CMK (cell line): ENCODE results near the gene GNB5.
"Not testable (repeated sequence)": the region's sequence is repeated elsewhere in the genome, so short reads cannot be mapped to it uniquely, and the experiment has no call there.

ENCODE experiments used
- DNase-seq: peaks from one replicate; pipeline ENCODE4 v3.0.0-alpha.2; 2010; ENCODE audit warnings: low read depth

GNB5 gene

GRCh38 chr15:52165494-52166131 lies 25.6 kb downstream of the GNB5 start:
- not testable (repeated sequence) for DNase-seq

GRCh38 chr15:52164631-52165265 lies 26.4 kb downstream of the GNB5 start:
- no peak for DNase-seq

GRCh38 chr15:52163321-52164190 lies 27.6 kb downstream of the GNB5 start:
- no peak for DNase-seq

DNA sequence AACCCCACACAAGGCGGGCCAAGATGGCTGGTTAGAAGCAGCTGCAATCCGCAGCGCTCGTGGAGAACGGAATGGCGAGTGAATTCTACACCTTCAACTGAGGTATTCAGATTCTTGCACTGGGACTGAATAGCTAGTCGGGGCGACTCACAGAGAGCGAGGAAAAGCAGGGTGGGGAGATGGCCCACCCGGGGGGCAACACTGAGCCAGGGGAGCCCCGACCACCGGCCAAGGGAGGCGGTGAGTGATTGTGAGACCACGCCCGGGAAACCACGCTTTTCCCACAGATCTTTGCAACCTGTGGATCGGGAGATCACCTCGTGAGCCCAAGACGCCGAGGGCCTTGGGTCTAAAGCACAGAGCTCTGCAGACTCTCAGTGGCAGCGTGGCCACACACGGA lies 28.3 kb downstream of the GNB5 start:
- no peak for DNase-seq

- no peak for DNase-seq
Observed at GRCh38 chr15:52162260-52162659, 28.9 kb downstream of the GNB5 start.

DNA sequence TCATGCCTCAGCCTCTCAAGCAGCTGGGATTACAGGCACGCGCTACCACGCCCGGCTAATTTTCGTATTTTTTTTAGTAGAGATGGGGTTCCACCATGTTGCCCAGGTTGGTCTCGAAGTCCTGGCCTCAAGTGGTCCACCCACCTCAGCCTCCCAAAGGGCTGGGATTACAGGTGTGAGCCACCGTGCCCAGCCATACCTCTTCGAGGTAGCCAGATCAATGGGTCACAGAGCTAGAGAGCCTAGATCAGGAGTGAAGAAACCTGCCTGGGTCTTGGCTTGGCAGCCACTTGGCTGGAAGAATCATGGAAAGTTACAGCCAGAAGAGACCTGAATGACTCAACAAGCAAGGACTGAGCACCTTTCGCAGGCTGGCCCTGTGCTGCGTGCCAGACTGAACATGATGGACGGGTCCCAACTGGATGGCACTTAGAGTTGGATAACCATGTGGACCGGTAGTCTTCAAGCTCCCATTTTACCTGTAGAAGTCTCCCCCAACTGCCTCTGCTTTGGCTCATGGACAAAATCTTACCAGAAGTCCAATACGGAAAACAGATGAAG lies 29.7 kb downstream of the GNB5 start:
- no peak for DNase-seq

GRCh38 chr15:52159645-52160044 lies 31.5 kb downstream of the GNB5 start:
- DNase-seq = no peak

DNA sequence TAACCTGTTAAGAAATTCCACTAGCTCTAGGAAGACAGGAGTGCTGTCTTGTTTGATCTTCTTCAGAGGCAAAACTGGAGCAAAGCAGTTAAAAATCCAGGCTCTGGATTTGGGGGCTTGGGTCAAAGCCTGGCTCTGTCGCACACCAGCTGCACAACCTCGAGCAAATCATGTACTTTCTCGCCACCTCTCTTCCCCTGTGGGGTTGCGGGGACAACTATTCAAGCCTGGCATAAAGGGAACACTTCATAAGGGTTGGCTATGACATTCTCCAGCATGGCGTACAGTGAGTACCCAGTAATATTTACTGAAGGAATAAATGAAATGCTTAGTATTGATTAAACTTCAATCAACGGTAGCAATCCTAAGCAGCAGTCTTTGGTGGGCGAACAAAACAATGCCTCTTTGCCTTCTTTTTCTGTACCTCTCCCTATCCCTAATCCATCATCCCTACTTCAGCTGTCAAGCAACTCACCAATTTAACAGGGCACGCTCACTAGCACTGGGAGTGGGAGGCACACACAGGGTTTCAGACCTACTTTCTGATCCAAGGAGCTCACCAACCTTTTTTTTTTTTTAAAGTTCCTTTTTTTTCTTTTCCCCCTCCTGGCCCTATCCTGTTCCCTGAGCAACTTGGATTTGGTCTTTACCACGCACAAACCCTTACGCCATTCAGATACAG lies 33.0 kb downstream of the GNB5 start:
- no peak for DNase-seq

DNA sequence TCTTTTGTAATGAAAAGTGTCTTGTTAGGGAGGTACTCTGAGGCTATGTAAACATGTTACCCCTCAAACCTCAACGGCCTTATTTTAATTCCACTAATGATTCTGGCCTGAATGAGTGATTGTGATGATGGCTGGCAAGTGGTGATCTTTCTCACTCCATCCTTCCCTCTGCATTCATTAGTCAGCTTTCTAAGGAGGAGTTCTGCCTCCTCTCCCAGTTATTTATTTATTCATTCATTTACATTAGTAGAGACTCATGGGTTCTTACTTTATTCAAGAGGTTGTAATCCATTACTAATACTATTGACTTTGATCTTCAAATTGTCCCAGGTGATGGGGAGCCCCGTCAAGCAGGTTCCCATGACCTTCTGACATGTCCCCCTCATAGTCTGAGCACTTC lies 35.3 kb downstream of the GNB5 start:
- DNase-seq = no peak

- no peak for DNase-seq
Observed at GRCh38 chr15:52154896-52155865, 36.0 kb downstream of the GNB5 start.

- DNase-seq = no peak
Observed at GRCh38 chr15:52153900-52154895, 37.0 kb downstream of the GNB5 start.

DNA sequence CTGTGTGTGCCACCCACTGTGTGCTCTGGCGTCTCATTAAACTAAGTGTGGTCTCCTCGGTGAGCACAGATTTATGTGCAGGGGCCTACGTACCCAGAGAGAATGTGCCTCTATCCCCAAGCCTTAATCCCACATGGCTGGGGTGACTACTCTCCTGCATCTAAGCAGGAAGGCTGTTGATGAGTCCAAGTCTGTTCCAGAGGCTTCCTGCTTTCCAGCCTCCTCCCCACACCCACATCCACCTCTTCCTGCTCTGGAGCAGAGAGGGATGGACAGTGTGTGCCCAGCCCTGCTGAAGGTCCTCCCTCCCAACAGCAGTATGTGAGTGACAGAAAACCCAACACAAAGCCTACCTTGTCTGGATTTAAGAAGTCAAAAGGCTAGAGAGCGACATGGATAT lies 39.8 kb downstream of the GNB5 start:
- DNase-seq = no peak

DNA sequence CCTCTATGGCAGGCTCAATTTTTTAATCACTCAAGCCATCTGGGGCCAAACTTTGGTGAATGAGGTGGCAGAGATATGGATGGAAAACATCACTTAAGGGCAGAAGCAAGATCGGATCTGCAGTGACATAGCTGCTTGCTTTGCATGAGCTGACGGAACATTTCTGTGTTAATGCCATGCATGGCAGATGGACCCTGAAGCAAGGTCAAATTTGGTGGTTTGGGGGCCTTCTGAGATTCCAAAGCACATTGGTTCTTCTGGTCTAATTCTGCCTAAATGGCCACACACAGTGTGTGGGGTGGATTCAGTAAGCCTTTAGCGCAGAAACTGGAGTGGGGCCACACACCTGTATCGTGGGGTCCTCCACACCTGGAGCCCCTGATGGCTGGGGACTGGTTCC lies 40.3 kb downstream of the GNB5 start:
- no peak for DNase-seq

DNA sequence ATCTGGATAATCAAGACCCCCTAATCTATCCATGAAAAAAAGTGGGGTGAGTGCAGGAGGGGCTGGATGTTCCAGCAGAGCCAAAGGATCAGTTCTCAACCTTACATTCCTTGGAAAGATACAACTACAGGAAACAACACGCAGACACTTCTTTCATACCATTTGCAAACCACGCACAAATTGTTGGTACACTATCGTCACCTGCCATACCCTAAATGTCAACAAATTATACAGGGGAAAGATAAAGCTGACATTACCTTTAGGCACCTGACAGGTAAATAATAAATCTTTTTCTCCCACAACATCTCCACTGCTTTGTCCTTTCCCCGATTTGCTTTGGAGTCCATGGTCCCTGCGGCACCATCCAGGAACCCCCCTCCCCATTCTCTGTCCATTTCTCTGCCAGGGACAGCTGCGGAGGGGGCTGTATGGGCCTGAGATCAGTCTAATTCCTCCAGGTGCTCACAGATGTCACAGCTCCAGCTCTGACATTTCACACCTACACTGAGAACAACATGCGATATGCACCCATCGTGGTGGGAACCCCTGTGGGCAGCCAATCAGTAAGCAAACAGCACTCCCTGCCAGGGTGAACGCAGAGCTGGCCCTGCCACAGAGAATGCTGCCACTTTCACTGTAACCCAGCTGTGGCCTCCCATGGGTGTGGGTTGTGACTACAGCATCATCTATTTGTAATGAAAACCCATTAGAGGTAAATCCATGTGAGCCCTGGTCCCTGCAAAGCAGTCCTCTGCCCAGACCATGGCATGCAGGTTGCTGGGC lies 41.0 kb downstream of the GNB5 start:
- DNase-seq = no peak

DNA sequence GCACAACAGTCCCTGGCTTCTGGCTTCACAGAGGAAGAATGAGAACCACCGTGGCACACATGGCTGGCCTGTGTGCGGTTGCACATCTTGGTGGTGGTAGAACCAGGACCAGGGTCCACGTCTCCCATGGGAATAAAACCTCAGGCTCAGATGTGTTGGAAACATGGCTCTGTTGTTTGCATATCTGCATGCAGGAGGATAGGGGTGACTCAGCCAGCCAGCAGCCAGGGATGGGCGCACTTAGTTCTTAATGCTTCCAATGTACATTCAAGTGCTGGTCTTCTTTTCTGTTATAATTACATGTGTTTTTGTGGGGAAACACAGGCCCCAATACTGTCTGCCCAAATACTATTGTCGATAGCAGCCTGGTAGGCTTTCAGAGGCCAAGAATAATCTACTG lies 42.8 kb downstream of the GNB5 start:
- DNase-seq = no peak

DNA sequence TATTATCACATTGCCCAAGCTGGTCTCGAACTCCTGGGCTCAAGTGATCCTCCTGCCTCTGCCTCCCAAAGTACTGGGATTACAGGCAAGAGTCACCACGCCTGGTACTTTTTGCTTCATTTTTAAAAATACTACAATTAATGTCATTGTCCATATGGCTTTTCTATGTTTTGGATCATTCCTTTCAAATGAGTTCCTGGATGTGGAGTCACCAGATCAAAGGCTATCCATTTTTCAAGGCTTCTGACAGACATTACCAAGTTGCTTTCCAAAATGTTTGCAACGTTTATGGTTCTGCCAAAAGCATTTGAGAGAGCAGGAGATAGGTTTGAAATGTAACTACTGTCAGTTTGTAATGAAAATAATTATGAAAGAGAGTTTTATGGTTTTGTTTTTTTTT lies 44.4 kb downstream of the GNB5 start:
- DNase-seq = no peak

DNA sequence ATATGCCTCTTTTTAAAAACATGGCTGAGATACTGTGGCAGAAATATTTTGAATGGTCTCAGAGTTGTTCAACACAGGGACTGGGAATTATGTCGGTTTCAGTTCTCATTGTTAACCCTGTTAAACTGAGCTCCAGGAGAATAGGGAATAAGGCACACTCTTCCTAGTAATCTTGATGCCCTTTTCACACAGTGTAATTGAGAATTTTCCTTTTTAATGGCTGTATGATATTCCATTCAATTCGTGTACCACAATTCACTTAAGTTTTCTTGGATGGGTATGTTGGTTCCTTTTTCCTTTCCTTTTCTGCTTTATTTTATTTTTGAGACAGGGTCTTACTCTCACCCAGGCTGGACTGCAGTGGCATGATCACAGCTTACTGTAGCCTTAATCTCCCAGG lies 44.9 kb downstream of the GNB5 start:
- DNase-seq = no peak

DNA sequence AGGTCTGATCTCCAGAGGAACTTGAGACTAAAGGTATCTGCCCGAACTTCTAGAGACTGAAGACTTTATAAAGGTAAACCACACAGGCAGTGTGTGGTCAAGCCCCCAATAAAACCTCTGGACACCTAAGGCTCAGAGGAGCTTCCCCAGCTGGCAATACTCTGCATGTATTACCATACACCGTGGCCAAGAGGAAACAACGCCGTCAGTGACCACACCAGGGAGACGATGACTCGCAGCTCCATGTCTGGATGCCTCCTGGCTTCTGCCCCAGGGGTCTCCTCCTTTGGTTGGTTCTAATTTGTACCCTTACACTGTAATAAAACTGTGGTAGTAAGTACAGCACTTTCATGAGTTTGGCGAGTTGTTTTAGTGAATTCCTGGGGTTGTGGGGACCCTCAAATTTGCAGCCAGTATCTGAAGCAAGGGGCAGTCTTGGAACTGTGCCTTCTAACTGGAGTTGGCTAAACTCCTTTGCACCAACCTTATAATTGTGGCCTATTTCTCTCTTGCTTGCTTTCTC lies 46.5 kb downstream of the GNB5 start:
- DNase-seq = no peak

DNA sequence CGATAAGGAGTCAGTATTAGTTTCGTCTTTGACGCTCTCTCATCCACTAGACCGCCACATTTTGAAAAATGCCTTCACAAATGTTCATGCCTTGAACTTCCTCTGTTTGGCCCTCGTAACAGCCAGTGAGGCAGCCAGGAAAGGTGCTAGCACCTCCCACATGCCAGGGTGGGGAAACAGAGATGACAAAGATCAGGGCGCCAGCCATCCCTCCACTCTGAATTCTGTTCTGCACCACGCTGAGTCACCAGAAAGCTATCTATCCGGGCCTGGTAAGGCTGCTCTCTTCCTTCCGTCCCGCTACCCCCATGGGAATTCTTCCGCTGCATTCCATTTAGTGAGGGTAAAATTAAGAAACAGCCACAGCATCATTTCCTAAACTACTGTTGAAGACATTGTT lies 47.3 kb downstream of the GNB5 start:
- no peak for DNase-seq
